Aorta (tissue), 5 donors: ENCODE measurements around the gene SPAM1. TPM values are rescaled to one million over a fixed set of nuclear protein-coding genes. Genes with fewer than 3 reads are reported as not detected.

ENCODE experiments used
- ATAC-seq: fragments of 200-7000 bp; cut with Tn5 transposase; one replicate; pipeline ENCODE4 v1.9.1; 2022; ENCODE audit warnings: moderate library complexity; ENCODE audit not compliant: low FRiP score
- DNase-seq, 2 donors: peaks; one replicate each; pipeline ENCODE4 v3.0.0-alpha.2; 2020
- H3K27ac ChIP-seq, 2 donors: one replicate each; pipeline ENCODE4 v1.5.1; 2013; ENCODE audit warnings: low read length in 2 of 2, mild to moderate bottlenecking in 2 of 2, moderate library complexity in 2 of 2, control low read depth in 1 of 2, inconsistent platforms in 1 of 2, low read depth in 1 of 2
- H3K27me3 ChIP-seq, 2 donors: one replicate each; pipeline ENCODE4 v1.6.1; 2013; ENCODE audit warnings: control low read depth in 1 of 2, low read length in 1 of 2, mild to moderate bottlenecking in 1 of 2, moderate library complexity in 1 of 2; ENCODE audit not compliant: insufficient read depth in 2 of 2, control insufficient read depth in 1 of 2
- H3K36me3 ChIP-seq, 2 donors: one replicate each; pipeline ENCODE4 v1.6.1; 2013; ENCODE audit warnings: control low read depth in 1 of 2, low read length in 1 of 2, mild to moderate bottlenecking in 1 of 2; ENCODE audit not compliant: insufficient read depth in 2 of 2, control insufficient read depth in 1 of 2
- H3K4me1 ChIP-seq, 2 donors: one replicate each; pipeline ENCODE4 v1.6.1; 2013; ENCODE audit warnings: low read length in 2 of 2, control low read depth in 1 of 2, mild to moderate bottlenecking in 1 of 2, moderate library complexity in 1 of 2; ENCODE audit not compliant: insufficient read depth in 2 of 2, control insufficient read depth in 1 of 2
- H3K4me3 ChIP-seq, 2 donors: one replicate each; pipeline ENCODE4 v1.5.1; 2013; ENCODE audit warnings: low read length in 2 of 2, control low read depth in 1 of 2, mild to moderate bottlenecking in 1 of 2
- H3K9me3 ChIP-seq: one replicate; pipeline ENCODE4 v1.6.1; 2013; ENCODE audit warnings: mild to moderate bottlenecking, low read length; ENCODE audit not compliant: control insufficient read depth
- WGBS, 2 donors: extraction: QIAGEN DNeasy Blood & Tissue Kit; methylation state at CpG; one replicate each; pipeline ENCODE4 v1.1.7; 2013; 5-methylcytosine and 5-hydroxymethylcytosine counted together
- intact Hi-C, 2 donors: fragments of 100-400 bp; cut with DNase I; formaldehyde crosslinking; loops; one replicate each; pipeline versions ENCODE4 v1.14.2 to v1.15.0; 2022
- polyA plus RNA-seq, 2 donors: library from polyadenylated mRNA; stranded (reverse); fragments of 200-250 nt; gene quantifications; one replicate each; pipeline ENCODE4 v1.2.3, GENCODE V29; 2013
- total RNA-seq, 2 donors: library from RNA; stranded (reverse); fragmentation: NEBNext Ultra II Directional; extraction: Animal tissue kit (Norgen Biotek cat#: 25700); gene quantifications; one replicate each; pipeline ENCODE4 v1.2.1, GENCODE V29; 2021
- donor health status: healthy with polysubstance abuse.
- donor health status: Bipolar disorder and iron deficiency.
- donor health status: DM: no; HTN: no; CAD: no.
- donor health status: DM: no; HTN: no; CAD: no.
- donor health status: DM: yes; HTN: yes; CAD: no.

The SPAM1 gene
- total and polyA plus RNA-seq, 4 donors, result not detected

DNA sequence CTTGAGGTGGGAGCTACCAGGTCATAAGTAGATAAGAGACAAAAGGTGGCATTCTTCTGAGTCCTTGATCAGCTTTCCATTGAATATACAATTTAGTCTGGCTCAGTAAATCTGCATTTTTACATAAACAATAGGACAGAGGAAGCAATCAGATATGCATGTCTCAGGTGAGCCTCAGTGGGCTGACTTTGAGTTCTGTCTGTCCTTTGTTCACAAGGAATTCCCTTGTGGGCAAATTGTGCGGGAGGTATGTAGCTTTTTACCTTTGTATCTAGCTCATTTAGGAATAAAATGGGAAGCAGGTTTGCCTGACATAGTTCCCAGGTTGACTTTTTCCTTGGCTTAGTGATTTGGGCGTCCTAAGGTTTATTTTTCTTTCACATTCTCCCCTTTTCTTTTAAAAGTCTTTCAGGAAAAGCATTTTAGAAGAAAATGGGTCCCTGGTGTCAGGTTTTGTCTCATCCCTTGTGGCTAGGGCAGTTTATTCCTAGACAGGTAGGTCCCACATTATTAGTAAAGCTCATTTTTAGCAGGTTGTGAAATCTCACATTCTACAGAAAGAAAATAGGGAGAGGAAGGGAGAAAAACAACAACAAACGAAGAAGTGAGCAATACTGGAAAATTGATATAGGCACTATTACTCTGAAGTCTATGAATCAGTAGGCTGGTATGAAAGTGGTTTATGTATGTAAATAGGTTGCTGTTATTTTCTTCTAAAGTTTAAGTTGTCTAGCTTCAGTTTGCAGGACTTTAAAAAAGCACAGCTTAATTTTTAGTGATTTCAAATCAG, 16.5 kb downstream of the SPAM1 start:
- no peaks in the 10 kb centered on the region for H3K4me1 ChIP-seq
- no peaks in the 10 kb centered on the region for H3K9me3 ChIP-seq
- H3K4me3 ChIP-seq, result no peak overlapping the region
- ATAC-seq (no peak), DNase-seq (no peak)
- no peaks in the 10 kb centered on the region for H3K36me3 ChIP-seq
- H3K27me3 ChIP-seq, result no peaks in the 10 kb centered on the region
- intact Hi-C loops, result no loop called here
- H3K27ac ChIP-seq, result no peak overlapping the region
- WGBS, 2 donors, result 57 to 72% methylated on average over 3 of the region's 3 CpGs

DNA sequence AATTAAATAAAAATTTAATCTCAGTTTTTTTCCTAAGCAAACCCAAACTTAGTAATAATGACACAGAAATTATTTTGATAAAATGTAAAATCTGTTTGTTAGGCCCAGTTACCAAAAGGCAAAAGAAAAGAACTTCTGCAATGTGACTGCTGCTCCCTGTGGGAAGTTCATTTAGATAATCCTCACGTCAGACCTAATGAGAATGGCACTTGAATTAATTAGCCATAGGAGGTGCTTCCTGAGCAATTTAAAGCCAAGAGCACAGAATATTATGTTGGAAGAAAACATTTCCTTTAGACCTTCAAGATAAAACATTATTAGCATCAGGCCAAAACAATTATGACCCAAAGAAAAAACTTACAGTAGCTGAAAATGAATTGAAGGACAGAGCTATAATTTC, 19.4 kb downstream of the SPAM1 start:
- WGBS, 2 donors, result 19 to 27% methylated on average over 1 of the region's 1 CpG
- DNase-seq (no peak), ATAC-seq (no peak)
- no peak overlapping the region for H3K4me3 ChIP-seq
- H3K36me3 ChIP-seq, result no peaks in the 10 kb centered on the region
- H3K9me3 ChIP-seq, result no peaks in the 10 kb centered on the region
- no peak overlapping the region for H3K27ac ChIP-seq
- intact Hi-C loops, result no loop called here
- H3K4me1 ChIP-seq, result no peaks in the 10 kb centered on the region
- H3K27me3 ChIP-seq, result no peaks in the 10 kb centered on the region

- DNase-seq (no peak), ATAC-seq (no peak)
- H3K4me3 ChIP-seq, result no peak overlapping the region
- H3K27me3 ChIP-seq, result no peaks in the 10 kb centered on the region
- 66 to 75% methylated on average over 1 of the region's 1 CpG for whole genome bisulfite sequencing, 2 donors
- H3K27ac ChIP-seq, result no peak overlapping the region
- no peaks in the 10 kb centered on the region for H3K9me3 ChIP-seq
- H3K4me1 ChIP-seq, result no peaks in the 10 kb centered on the region
- intact Hi-C loops, result no loop called here
- no peaks in the 10 kb centered on the region for H3K36me3 ChIP-seq
Observed at GRCh38 chr7:123945938-123946337, 20.9 kb downstream of the SPAM1 start.

- DNase-seq, result no peak
- H3K4me3 ChIP-seq, result no peak overlapping the region
- no peaks in the 10 kb centered on the region for H3K36me3 ChIP-seq
- no peaks in the 10 kb centered on the region for H3K4me1 ChIP-seq
- no peaks in the 10 kb centered on the region for H3K27me3 ChIP-seq
- WGBS, 2 donors, result 84 to 90% methylated on average over 4 of the region's 4 CpGs
- no peak overlapping the region for H3K27ac ChIP-seq
- ATAC-seq, result no peak
- no peaks in the 10 kb centered on the region for H3K9me3 ChIP-seq
- intact Hi-C loops, result no loop called here
Observed at GRCh38 chr7:123948136-123948535, 23.1 kb downstream of the SPAM1 start.

- 75 to 84% methylated on average over 4 of the region's 4 CpGs for WGBS, 2 donors
- no peaks in the 10 kb centered on the region for H3K27me3 ChIP-seq
- H3K36me3 ChIP-seq, result no peaks in the 10 kb centered on the region
- ATAC-seq (no peak), DNase-seq (no peak)
- H3K27ac ChIP-seq, result no peak overlapping the region
- intact Hi-C loops, result no loop called here
- H3K9me3 ChIP-seq, result no peaks in the 10 kb centered on the region
- no peak overlapping the region for H3K4me3 ChIP-seq
- H3K4me1 ChIP-seq, result no peaks in the 10 kb centered on the region
Observed at GRCh38 chr7:123958186-123958703, 33.2 kb downstream of the SPAM1 start.

GRCh38 chr7:123961771-123962170, 36.7 kb downstream of the SPAM1 start:
- WGBS, 2 donors, result 29 to 31% methylated on average over 6 of the region's 6 CpGs
- H3K4me1 ChIP-seq, result no peaks in the 10 kb centered on the region
- intact Hi-C loops, result no loop called here
- H3K9me3 ChIP-seq, result no peaks in the 10 kb centered on the region
- H3K4me3 ChIP-seq, result no peak overlapping the region
- no peaks in the 10 kb centered on the region for H3K36me3 ChIP-seq
- no peaks in the 10 kb centered on the region for H3K27me3 ChIP-seq
- ATAC-seq (no peak), DNase-seq (no peak)
- H3K27ac ChIP-seq, result no peak overlapping the region

- Histone ChIP-seq H3K4me3 (no peak overlapping the region), H3K36me3 (no peaks in the 10 kb centered on the region), H3K9me3 (peaks cover 2% of the 10 kb centered on the region), H3K4me1 (no peaks in the 10 kb centered on the region), H3K27ac (no peak overlapping the region), H3K27me3 (no peaks in the 10 kb centered on the region)
- intact Hi-C loops, result no loop called here
- no peak for DNase-seq
- WGBS, 2 donors, result 54 to 61% methylated on average over 4 of the region's 4 CpGs
- no peak for ATAC-seq
Observed at GRCh38 chr7:123966936-123967335, 41.9 kb downstream of the SPAM1 start.

DNA sequence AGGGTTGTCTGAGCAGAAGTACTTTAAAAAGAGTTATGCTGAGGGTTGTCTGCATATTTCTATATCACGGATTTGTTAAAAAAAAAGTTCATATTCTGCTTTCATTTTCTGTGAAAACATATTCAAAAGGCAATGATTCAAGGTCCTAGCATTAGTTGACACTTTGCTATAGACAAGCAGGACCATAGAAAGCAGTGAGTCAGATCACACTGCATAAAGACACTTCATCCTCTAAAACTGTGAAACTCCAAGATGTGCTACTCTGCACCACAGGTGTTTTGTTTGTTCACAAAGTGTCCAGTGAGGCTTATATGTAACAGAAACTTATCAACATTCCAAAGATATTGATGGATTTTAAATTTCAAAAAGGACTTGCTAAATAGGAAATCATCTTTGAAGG, 47.0 kb downstream of the SPAM1 start:
- intact Hi-C loops, result no loop called here
- ATAC-seq (no peak), DNase-seq (no peak)
- no peaks in the 10 kb centered on the region for H3K36me3 ChIP-seq
- no peaks in the 10 kb centered on the region for H3K27me3 ChIP-seq
- H3K9me3 ChIP-seq, result peaks cover 2% of the 10 kb centered on the region
- no peak overlapping the region for H3K4me3 ChIP-seq
- H3K4me1 ChIP-seq, result no peaks in the 10 kb centered on the region
- WGBS, 2 donors, result 21 to 26% methylated on average over 1 of the region's 1 CpG
- H3K27ac ChIP-seq, result no peak overlapping the region

DNA sequence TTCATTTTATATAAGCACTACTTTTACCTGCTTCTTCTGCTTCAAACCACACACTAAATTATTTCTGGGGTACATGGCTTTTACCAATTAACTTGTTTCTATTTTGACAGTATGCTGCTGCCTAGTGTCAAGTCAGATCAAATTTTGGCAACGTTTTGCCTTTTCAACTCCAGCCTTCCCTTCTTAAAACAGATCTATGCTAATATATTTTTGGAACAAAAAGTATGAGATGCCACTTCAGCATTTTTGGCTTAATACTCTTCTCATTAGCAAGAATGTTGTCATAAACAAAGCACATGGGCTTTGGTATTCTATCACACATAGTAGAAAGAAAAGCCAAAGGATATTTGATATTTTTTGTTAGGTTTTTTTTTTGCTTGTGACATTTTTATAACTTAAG, 47.8 kb downstream of the SPAM1 start:
- no peak overlapping the region for H3K4me3 ChIP-seq
- H3K4me1 ChIP-seq, result no peaks in the 10 kb centered on the region
- no peak for ATAC-seq
- no peak overlapping the region for H3K27ac ChIP-seq
- 29 to 39% methylated on average over 1 of the region's 1 CpG for WGBS, 2 donors
- H3K36me3 ChIP-seq, result no peaks in the 10 kb centered on the region
- no peak for DNase-seq
- intact Hi-C loops, result no loop called here
- peaks cover 0 to 1% of the 10 kb centered on the region in 2 donors for H3K27me3 ChIP-seq
- peaks cover 2% of the 10 kb centered on the region for H3K9me3 ChIP-seq
